ENCODE data around the gene VASH1.

Gene VASH1

GRCh38 chr14:76775695-76776427 lies 14.6 kb downstream of the VASH1 start:
- no peaks in the 10 kb centered on the region for H4K20me1 ChIP-seq (ENCODE audit: insufficient read depth, low read length, poor library complexity, severe bottlenecking)
- H3K27me3 ChIP-seq (ENCODE audit: insufficient read depth, low read length, poor library complexity, severe bottlenecking) = no peaks in the 10 kb centered on the region
- TF ChIP-seq, protein P1, sequence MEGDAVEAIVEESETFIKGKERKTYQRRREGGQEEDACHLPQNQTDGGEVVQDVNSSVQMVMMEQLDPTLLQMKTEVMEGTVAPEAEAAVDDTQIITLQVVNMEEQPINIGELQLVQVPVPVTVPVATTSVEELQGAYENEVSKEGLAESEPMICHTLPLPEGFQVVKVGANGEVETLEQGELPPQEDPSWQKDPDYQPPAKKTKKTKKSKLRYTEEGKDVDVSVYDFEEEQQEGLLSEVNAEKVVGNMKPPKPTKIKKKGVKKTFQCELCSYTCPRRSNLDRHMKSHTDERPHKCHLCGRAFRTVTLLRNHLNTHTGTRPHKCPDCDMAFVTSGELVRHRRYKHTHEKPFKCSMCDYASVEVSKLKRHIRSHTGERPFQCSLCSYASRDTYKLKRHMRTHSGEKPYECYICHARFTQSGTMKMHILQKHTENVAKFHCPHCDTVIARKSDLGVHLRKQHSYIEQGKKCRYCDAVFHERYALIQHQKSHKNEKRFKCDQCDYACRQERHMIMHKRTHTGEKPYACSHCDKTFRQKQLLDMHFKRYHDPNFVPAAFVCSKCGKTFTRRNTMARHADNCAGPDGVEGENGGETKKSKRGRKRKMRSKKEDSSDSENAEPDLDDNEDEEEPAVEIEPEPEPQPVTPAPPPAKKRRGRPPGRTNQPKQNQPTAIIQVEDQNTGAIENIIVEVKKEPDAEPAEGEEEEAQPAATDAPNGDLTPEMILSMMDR (conservative IDR thresholded peaks at IDR 0.05; ENCODE audit: low read length) = no peak
- no peak for TF ChIP-seq EZH2phosphoT487 (IDR thresholded peaks at IDR 0.05; ENCODE audit: borderline replicate concordance)
- no peak overlapping the region for H2AFZ ChIP-seq (ENCODE audit: low read length)
- no peaks in the 10 kb centered on the region for H3F3A ChIP-seq (ENCODE audit: low read depth)
- H3K9ac ChIP-seq (ENCODE audit: low read depth, low read length, poor library complexity, severe bottlenecking) = no peak overlapping the region
- no peaks in the 10 kb centered on the region for H3K79me2 ChIP-seq (ENCODE audit: insufficient read depth, low read length)
- no peaks in the 10 kb centered on the region for H3K9me2 ChIP-seq (replicated peaks; ENCODE audit: low read depth, low read length)
- H3K36me3 ChIP-seq (ENCODE audit: insufficient read depth, low read length) = no peaks in the 10 kb centered on the region; the same call in 1 of the 2 replicates
- H3K4me1 ChIP-seq (ENCODE audit: insufficient read depth, low read length, poor library complexity, severe bottlenecking) = peaks cover 12% of the 10 kb centered on the region
- no peaks in the 10 kb centered on the region for H3K9me3 ChIP-seq (ENCODE audit: insufficient read depth, low read depth, low read length)
- no peak overlapping the region for H3K4me3 ChIP-seq (ENCODE audit: low read length, poor library complexity, severe bottlenecking)
- no peak overlapping the region for H3K4me2 ChIP-seq (ENCODE audit: low read depth, low read length, poor library complexity, severe bottlenecking)

DNA sequence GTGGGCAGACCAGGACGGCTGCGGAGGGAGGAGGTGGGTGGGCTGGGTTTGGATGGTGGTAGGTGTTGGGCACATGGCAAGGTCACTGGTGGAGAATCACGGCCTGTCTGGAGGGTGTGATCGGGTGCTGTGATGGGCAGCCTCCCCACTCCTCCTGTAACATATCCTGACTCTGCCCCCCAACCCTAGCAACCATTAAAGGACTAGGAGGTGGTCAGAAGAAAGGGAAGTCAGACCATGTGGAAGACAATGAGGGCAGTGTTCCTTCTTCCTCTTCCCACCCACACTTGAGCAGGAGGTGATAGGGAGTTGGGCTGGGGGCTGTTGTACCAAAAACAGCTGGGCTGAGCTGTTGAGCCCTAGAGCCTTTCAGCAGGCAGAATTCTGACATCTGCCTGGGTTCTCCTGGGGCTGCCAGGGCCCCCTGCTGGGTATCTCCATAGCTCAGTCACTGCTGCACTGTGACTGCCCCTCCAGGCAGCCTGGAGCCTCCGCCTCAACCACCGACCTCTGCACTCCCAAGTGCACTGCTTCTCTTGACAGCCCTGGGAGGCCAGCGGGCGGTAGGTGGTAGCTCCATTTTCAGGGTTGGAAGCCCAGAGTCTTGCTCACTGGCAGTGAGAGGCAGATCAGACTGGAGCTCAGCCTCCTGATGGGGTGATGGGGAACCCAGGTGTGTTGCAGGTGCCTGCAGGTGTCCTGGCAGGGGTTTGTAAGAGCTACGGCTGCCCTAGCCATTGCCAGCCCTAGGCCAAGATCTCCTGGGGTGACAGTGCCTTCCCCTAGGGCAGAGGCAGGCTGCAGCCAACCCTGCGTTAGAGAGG lies 15.4 kb downstream of the VASH1 start:
- Histone ChIP-seq H3K79me2 (ENCODE audit: insufficient read depth, low read length) (no peaks in the 10 kb centered on the region), H2AFZ (ENCODE audit: low read length) (no peak overlapping the region), H3K27me3 (ENCODE audit: insufficient read depth, low read length, poor library complexity, severe bottlenecking) (no peaks in the 10 kb centered on the region), H3K36me3 (ENCODE audit: insufficient read depth, low read length) (no peaks in the 10 kb centered on the region; the same call in 1 of the 2 replicates), H3K4me1 (ENCODE audit: insufficient read depth, low read length, poor library complexity, severe bottlenecking) (peaks cover 18% of the 10 kb centered on the region), H3F3A (ENCODE audit: low read depth) (no peaks in the 10 kb centered on the region), H3K9ac (ENCODE audit: low read depth, low read length, poor library complexity, severe bottlenecking) (no peak overlapping the region), H4K20me1 (ENCODE audit: insufficient read depth, low read length, poor library complexity, severe bottlenecking) (no peaks in the 10 kb centered on the region), H3K4me3 (ENCODE audit: low read length, poor library complexity, severe bottlenecking) (no peak overlapping the region), H3K9me2 (replicated peaks; ENCODE audit: low read depth, low read length) (no peaks in the 10 kb centered on the region), H3K4me2 (ENCODE audit: low read depth, low read length, poor library complexity, severe bottlenecking) (no peak overlapping the region), H3K9me3 (ENCODE audit: insufficient read depth, low read depth, low read length) (no peaks in the 10 kb centered on the region)
- TF ChIP-seq EZH2phosphoT487 (IDR thresholded peaks at IDR 0.05; ENCODE audit: borderline replicate concordance) = no peak
- TF ChIP-seq, protein P1 (conservative IDR thresholded peaks at IDR 0.05; ENCODE audit: low read length) = peak; percentile 44

- H3K4me2 ChIP-seq (ENCODE audit: low read depth, low read length, poor library complexity, severe bottlenecking) = no peak overlapping the region
- H3K4me1 ChIP-seq (ENCODE audit: insufficient read depth, low read length, poor library complexity, severe bottlenecking) = peaks cover 26% of the 10 kb centered on the region
- no peak for TF ChIP-seq EZH2phosphoT487 (IDR thresholded peaks at IDR 0.05; ENCODE audit: borderline replicate concordance)
- TF ChIP-seq, protein P1 (conservative IDR thresholded peaks at IDR 0.05; ENCODE audit: low read length) = no peak
- H3F3A ChIP-seq (ENCODE audit: low read depth) = no peaks in the 10 kb centered on the region
- no peaks in the 10 kb centered on the region; the same call in 1 of the 2 replicates for H3K36me3 ChIP-seq (ENCODE audit: insufficient read depth, low read length)
- no peaks in the 10 kb centered on the region for H4K20me1 ChIP-seq (ENCODE audit: insufficient read depth, low read length, poor library complexity, severe bottlenecking)
- no peaks in the 10 kb centered on the region for H3K9me3 ChIP-seq (ENCODE audit: insufficient read depth, low read depth, low read length)
- no peak overlapping the region for H3K9ac ChIP-seq (ENCODE audit: low read depth, low read length, poor library complexity, severe bottlenecking)
- no peaks in the 10 kb centered on the region for H3K27me3 ChIP-seq (ENCODE audit: insufficient read depth, low read length, poor library complexity, severe bottlenecking)
- H3K79me2 ChIP-seq (ENCODE audit: insufficient read depth, low read length) = no peaks in the 10 kb centered on the region
- no peak overlapping the region for H3K4me3 ChIP-seq (ENCODE audit: low read length, poor library complexity, severe bottlenecking)
- no peaks in the 10 kb centered on the region for H3K9me2 ChIP-seq (replicated peaks; ENCODE audit: low read depth, low read length)
- H2AFZ ChIP-seq (ENCODE audit: low read length) = no peak overlapping the region
These were observed 16.5 kb downstream of the VASH1 start for GRCh38 chr14:76777721-76778120.
